SW 1271 (cell line): ENCODE results near the gene PLA2G4E.

Experiments
- DNase-seq, 2 experiments: peaks; one replicate each; lab custom pipeline; 2025; lab: John Stamatoyannopoulos, UW

The PLA2G4E gene

GRCh38 chr15:42050484-42051255 is 29.8 kb upstream of the PLA2G4E start:
- no peak for DNase-seq

GRCh38 chr15:42048821-42049200 is 28.0 kb upstream of the PLA2G4E start:
- DNase-seq: no peak

DNA sequence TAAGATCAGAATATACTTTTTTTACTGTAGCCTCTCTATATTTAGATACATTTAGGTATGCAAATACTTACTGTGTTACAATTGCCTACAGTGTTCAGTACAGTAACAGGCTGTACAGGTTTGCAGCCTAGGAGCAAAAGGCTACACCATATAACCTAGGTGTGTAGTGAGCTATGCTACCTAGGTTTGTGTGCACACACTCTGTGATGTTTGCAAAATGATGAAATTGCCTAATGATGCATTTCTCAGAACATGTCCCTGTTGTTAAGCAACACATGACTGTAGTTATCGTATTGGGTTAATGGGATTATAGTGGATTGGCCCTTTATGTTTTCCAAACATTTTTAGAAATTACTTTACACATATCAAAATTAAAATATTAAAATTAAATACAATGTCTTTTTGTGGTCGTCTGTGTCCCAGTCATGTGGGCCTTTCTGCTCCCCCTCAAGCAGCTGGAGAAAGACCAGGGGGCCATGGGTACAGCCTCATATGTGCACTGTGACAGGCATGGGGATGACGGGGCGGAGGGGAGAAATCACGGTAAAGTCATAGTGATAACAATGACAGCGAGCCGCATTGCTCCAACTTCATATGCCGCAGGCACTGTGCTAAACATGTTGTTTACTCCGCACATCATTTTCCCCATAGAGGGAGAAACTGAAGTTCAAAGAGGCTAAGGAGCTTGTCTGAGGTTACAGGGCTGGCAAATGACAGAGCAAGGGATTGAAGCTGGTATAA is 27.4 kb upstream of the PLA2G4E start:
- no peak for DNase-seq

DNA sequence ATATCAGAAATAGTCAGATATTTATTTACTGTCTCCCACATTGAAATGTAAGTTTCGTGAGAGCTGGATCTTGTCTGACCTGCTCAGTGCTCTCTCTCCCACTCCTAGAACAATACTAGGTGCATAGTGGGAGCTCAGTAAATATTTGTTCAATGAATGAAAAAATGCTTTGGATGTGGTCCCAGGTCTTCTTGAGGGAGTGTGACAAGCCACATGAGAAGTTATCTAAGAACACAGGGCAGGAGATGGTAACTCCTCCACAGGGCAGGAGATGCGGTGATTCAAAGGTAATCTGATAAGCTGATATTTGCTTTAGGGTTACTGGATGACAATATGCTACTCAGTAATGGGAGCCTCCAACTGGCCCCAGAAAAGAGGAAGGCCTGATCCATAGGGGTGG is 25.8 kb upstream of the PLA2G4E start:
- no peak for DNase-seq

DNA sequence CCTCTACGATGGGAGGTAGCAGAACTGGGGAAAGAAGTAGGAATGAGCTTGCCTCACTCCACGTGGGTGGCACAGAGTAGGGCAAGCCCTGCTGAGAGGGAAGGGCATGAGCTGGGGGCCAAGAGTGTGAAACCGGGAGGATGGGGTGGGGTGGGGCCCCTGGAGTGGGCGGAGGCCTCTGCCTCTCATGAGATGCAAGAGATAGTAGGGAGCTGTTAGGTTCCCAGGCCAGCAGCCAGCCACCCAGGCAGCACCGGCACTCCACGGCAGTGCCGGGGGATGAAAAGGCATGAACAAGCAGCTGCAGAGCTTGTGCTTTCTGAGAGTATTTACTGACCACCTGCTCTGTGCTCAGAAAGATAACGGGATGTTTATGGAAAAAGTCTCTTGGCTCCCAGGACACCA is 24.4 kb upstream of the PLA2G4E start:
- DNase-seq: no peak

GRCh38 chr15:42042602-42043400 is 22.0 kb upstream of the PLA2G4E start:
- no peak for DNase-seq

GRCh38 chr15:42038401-42038800 is 17.6 kb upstream of the PLA2G4E start:
- no peak for DNase-seq

DNA sequence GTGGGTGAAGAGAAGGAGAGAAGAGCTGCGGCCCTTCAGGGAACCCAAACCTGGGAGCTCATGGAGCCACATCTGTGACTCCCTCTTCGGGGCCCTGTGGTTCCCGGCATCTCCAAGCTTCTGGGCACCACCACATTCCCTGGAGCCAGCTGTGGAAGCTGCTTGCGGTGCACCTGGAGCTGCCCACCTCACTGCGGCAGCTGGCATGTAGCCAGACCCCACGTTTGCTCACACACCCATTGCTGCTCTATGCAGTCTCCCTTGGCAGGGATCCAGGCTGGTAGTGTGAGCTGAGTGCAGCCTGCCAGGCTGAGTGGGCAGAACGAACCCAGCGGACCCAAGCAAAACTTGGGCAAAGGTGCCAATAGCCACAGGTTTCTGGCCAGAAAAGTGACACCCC is 16.8 kb upstream of the PLA2G4E start:
- DNase-seq: no peak

DNA sequence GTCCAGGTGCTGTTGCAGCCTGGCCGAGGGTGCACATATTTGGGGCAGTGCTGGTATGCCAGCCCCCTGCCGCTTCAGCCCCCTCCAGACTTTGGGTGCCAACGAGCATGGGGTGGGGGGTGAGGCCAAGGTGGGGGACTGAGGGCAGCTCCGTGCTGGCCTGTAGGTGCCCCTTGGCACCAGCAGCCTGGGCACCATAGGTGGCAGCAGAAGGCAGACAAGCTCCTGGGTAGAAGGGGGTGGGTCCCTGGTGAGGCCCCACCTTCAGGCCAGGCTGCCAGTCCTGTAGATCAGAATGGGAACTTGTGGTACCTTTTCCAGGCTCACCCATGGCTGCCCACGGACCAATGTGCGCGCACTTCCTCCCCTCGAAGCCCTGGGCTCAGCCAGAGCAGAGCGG is 16.1 kb upstream of the PLA2G4E start:
- no peak for DNase-seq

DNA sequence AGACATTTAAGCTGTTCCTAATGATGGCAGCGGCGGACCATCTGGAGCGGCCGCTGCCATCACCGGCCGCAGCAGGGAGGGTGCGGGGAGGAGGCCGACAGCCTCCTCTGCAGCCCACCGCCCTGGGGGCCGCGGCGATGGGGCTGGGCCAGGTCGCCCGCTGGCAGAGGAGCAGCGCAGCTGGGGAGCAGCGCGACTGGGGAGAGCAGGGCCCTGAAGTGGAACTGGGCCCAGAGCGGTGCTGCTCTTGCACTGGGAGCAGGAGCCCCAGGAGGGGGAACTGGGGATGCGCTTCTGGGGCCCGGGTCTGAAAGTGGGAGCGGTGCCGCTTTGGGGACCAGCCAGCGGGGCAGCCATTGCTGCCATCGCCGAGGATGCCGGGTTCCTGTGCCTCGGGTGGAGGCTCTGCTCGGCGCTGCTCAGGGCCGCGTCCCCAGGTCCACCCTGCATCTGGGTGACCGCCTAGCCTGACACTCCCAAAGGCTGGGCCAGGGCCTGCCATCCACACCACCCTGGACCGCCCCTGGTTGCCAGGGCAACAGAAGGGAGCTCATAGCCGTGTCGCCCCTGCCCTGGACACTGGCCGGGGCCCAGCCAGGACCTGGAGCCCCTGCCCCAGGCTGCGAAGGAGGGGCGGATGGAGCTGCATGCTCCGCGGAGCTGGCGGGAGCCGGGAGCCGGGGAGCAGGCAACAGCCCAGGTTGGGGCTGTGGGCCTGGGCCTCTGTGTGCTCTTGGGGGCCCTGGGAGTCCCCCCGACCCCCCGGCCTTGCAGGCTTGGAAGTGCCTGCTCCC is 15.5 kb upstream of the PLA2G4E start:
- DNase-seq: no peak

DNA sequence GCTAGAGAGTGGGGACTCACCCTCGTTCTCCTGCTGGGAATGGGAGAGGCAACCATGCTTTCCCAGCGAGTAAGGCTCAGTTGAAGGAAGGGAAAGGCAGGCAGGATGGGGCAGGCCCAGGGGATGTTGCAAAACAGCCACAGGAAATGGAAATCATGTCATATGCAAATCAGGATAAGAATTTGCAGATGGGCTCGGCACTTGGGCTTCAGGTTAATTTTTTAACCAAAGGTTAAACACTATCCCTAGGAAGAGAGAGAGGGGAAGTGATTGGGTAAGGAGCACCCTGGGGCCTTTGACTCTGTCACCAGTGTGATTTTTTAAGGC is 14.6 kb upstream of the PLA2G4E start:
- no peak for DNase-seq

- DNase-seq: no peak
These were observed 14.0 kb upstream of the PLA2G4E start for GRCh38 chr15:42034628-42035434.

DNA sequence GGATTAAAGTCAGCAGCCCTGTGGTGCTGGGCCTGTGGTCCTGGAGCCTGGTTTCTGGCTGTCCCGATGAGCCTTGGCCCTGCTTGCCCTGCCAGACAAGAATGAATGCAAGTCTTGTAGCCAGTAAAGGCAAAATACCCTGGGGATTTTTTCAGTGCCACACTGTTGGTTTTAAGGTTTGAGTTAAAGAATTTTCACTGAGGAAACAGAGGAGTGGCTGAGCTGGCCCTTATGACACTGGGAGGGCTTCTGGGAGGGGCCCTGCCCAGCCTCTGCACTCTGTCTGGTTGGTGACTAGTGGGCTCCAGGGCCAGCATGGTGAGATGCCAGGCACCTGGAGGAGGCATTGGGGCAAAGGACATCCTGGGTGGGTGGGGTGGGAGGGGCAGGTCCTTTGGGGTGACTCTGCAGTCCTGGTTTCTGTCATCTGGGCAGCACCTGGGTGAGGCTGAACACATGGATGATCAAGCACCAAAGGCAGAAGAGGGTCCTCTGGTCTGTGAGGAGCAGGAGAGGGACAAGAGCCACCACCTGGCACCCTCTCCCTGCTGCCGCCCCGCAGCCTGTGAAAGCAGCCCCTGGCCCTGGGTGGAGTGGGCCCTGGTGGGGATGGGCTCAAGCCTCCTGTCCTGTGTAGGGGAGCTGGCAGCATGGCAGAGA is 12.5 kb upstream of the PLA2G4E start:
- no peak for DNase-seq

DNA sequence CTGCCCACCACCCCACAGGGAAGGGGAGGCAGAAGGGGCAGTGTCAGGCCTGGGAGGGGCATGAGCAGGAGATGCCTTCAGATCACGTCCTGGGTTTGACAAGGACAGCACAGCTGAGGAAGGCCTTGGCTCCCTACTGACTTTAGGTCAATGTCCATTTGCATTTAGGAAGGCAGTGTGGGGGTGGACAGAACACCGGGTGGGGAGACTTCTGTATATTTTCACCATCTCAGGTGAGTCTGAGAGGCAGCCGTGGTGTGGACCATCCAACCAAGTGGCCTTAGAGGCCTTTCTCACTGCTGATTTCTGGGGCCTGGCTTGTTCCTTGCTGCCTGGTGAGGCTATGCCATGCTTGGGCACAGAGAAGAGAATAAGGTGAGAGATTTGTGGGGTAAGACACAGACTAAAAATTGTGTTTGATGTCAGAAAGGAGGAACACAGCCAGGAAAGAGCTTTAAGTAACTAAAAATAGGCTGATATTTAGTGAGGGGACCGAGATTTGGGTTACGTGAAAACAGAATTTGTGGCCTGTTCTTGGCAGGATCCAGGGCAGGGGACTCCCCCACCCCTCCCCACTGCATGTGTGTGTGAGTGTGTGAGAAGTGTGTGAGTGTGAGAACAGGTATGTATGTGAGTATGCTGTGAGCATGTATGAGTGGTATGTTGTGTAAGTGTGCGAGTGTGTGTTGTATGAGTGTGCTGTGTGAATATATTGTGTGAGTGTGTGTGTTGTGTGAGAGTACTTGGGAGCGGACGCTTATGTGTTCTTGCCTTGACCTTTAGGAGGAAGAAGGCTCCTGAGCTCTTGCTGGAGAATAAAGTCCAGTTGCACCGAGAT is 11.8 kb upstream of the PLA2G4E start:
- DNase-seq: no peak

DNA sequence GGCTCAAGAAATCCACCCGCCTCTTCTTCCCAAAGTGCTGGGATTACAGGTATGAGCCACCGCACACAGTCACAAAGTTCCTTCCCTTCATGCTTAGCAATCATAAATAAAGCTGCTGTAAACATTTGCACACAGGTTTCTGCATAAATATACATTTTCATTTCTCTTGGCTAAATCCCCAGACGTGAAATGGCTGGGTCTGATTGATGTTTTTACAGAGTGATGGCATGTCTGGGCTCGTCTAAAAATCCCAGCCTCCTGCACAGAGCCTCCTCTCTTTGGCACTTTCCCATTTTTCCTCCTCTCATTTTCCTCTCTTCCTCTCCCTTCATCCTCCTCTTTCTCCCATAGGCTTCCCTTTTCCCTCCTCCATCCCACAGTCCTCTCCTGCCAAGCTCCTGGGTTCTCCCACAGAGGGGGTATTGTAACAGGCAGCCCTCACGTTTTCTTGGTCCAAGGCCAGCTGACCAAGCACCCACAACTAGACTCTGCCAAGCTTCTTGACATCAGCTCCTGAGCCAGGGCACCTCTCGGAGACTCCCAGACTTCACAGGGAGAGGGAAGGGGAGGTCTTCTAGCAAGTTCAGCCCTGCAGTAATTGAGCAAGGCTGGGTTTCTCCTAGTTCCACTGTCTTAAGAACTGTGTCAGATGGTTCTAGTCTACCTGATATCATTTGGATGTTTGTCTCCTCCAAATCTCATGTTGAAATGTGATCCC is 10.5 kb upstream of the PLA2G4E start:
- DNase-seq: no peak

- DNase-seq: no peak
These were observed 6.7 kb upstream of the PLA2G4E start for GRCh38 chr15:42027521-42027920.

DNA sequence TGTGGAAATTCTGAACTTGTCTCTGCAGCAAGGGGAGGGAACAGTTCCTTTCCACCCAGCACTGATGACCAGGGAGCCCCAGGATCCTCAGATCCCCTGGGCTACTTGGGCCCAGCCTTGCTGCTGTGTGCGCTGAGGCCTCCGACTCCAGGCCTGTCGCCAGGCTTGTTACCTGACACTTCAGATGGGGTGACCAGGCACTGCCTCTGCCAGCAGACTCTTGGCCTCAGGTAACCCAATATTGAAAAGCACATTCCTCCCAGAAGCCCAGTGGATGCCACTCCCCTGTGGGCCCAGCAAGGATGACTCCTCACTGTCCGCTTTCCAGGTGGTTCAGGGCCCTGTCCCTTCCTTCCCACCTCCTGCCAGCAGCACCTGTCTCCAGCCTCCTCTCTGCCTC is 3.5 kb upstream of the PLA2G4E start:
- no peak for DNase-seq

- no peak for DNase-seq
These were observed 751 bp upstream of the PLA2G4E start for GRCh38 chr15:42021593-42021992.
